ENCODE results near the gene FBLN2. TPM values are rescaled to one million over a fixed set of nuclear protein-coding genes. Genes with fewer than 3 reads are reported as not detected.

The FBLN2 gene
- total and polyA plus RNA-seq, 4 donors: 4.3 to 43.4 (median 21.1) TPM

DNA sequence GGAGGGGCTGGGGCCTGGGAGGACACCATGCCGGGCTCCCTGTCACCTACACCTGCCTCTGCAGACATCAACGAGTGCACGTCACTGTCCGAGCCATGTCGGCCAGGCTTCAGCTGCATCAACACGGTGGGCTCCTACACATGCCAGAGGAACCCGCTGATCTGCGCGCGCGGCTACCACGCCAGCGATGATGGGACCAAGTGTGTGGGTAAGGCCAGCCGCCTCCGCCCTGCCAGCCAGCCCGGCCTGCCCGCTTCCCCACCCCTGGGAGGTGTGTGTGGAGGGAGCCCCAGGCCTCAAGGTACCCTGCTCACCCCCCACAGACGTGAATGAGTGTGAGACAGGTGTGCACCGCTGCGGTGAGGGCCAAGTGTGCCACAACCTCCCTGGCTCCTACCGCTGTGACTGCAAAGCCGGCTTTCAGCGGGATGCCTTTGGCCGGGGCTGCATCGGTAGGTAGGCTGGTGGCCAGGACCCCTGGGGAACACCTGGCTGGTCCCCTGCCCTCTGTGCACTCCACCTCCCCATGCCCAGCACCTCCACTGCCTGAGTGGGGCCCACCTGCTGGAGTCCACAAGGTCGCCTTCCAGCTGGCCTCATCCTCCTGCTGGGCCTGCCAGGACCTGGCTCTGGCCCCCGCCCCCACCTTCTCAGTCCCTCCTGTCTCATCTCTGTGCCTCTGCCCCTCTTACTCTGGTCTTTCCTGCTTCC lies 80.1 kb downstream of the FBLN2 start:
- 94 to 97% methylated on average over 27 of the region's 27 CpGs for WGBS, 2 donors
- no peak overlapping the region for H3K4me3 ChIP-seq

GRCh38 chr3:13629644-13630043 lies 80.7 kb downstream of the FBLN2 start:
- WGBS, 2 donors: 89 to 95% methylated on average over 16 of the region's 16 CpGs
- no peak for DNase-seq

More for the DNA sequence above, 80.1 kb downstream of the FBLN2 start:
- no peak overlapping the region for H3K9ac ChIP-seq (ENCODE audit: insufficient read depth in 1 of 2, low read length in 2 of 2)
- H3K9me3 ChIP-seq (ENCODE audit: control insufficient read depth in 4 of 4, insufficient read depth in 3 of 4, low read length in 3 of 4): no peaks in the 10 kb centered on the region
- H3K36me3 ChIP-seq (ENCODE audit: control insufficient read depth in 4 of 4, insufficient read depth in 4 of 4, low read length in 4 of 4): peaks cover 0 to 2% (median 0%) of the 10 kb centered on the region in 4 donors
- ATAC-seq (ENCODE audit: insufficient read depth, low FRiP score) (no peak), DNase-seq (no peak)
- H3K27me3 ChIP-seq (ENCODE audit: control insufficient read depth in 3 of 3, insufficient read depth in 3 of 3, low read length in 2 of 3): no peaks in the 10 kb centered on the region
- no peaks in the 10 kb centered on the region for H3K4me1 ChIP-seq (ENCODE audit: control insufficient read depth in 5 of 5, insufficient read depth in 5 of 5, low read length in 5 of 5)
- TF ChIP-seq, protein P1, sequence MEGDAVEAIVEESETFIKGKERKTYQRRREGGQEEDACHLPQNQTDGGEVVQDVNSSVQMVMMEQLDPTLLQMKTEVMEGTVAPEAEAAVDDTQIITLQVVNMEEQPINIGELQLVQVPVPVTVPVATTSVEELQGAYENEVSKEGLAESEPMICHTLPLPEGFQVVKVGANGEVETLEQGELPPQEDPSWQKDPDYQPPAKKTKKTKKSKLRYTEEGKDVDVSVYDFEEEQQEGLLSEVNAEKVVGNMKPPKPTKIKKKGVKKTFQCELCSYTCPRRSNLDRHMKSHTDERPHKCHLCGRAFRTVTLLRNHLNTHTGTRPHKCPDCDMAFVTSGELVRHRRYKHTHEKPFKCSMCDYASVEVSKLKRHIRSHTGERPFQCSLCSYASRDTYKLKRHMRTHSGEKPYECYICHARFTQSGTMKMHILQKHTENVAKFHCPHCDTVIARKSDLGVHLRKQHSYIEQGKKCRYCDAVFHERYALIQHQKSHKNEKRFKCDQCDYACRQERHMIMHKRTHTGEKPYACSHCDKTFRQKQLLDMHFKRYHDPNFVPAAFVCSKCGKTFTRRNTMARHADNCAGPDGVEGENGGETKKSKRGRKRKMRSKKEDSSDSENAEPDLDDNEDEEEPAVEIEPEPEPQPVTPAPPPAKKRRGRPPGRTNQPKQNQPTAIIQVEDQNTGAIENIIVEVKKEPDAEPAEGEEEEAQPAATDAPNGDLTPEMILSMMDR (IDR thresholded peaks at IDR 0.05; ENCODE audit: control extremely low read depth, extremely low read depth): no peak
- H3K27ac ChIP-seq (ENCODE audit: low read depth in 1 of 2, low read length in 1 of 2): no peak overlapping the region

DNA sequence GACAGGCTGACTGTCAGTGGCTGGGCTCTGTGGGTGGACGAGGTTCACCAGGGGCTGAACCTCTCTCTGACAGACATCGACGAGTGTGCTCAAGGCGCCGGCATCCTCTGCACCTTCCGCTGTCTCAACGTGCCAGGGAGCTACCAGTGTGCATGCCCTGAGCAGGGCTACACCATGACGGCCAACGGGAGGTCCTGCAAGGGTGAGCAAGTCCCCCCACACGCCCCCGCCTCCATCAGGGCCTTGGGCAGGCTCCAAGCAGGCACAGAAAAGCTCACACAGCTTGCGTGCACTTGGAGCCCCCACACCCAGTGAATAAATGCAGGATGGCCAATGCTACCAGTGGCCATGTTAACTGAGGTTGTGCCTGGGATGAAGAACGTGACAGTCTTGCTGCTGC lies 82.3 kb downstream of the FBLN2 start:
- DNase-seq (no peak), ATAC-seq (ENCODE audit: insufficient read depth, low FRiP score) (no peak)
- Histone ChIP-seq H3K27ac (ENCODE audit: low read depth in 1 of 2, low read length in 1 of 2) (no peak overlapping the region), H3K9ac (ENCODE audit: insufficient read depth in 1 of 2, low read length in 2 of 2) (no peak overlapping the region), H3K27me3 (ENCODE audit: control insufficient read depth in 3 of 3, insufficient read depth in 3 of 3, low read length in 2 of 3) (no peaks in the 10 kb centered on the region), H3K4me3 (no peak overlapping the region), H3K4me1 (ENCODE audit: control insufficient read depth in 5 of 5, insufficient read depth in 5 of 5, low read length in 5 of 5) (no peaks in the 10 kb centered on the region), H3K9me3 (ENCODE audit: control insufficient read depth in 4 of 4, insufficient read depth in 3 of 4, low read length in 3 of 4) (no peaks in the 10 kb centered on the region), H3K36me3 (ENCODE audit: control insufficient read depth in 4 of 4, insufficient read depth in 4 of 4, low read length in 4 of 4) (peaks cover 0 to 2% (median 0%) of the 10 kb centered on the region in 4 donors)
- WGBS, 2 donors: 85 to 93% methylated on average over 13 of the region's 13 CpGs
- TF ChIP-seq, protein P1 (IDR thresholded peaks at IDR 0.05; ENCODE audit: control extremely low read depth, extremely low read depth): no peak

More at GRCh38 chr3:13629644-13630043, 80.7 kb downstream of the FBLN2 start:
- Histone ChIP-seq H3K27ac (ENCODE audit: low read depth in 1 of 2, low read length in 1 of 2) (no peak overlapping the region), H3K9ac (ENCODE audit: insufficient read depth in 1 of 2, low read length in 2 of 2) (no peak overlapping the region), H3K9me3 (ENCODE audit: control insufficient read depth in 4 of 4, insufficient read depth in 3 of 4, low read length in 3 of 4) (no peaks in the 10 kb centered on the region), H3K27me3 (ENCODE audit: control insufficient read depth in 3 of 3, insufficient read depth in 3 of 3, low read length in 2 of 3) (no peaks in the 10 kb centered on the region), H3K4me3 (no peak overlapping the region), H3K36me3 (ENCODE audit: control insufficient read depth in 4 of 4, insufficient read depth in 4 of 4, low read length in 4 of 4) (peaks cover 0 to 2% (median 0%) of the 10 kb centered on the region in 4 donors), H3K4me1 (ENCODE audit: control insufficient read depth in 5 of 5, insufficient read depth in 5 of 5, low read length in 5 of 5) (no peaks in the 10 kb centered on the region)
- no peak for ATAC-seq (ENCODE audit: insufficient read depth, low FRiP score)
- TF ChIP-seq, protein P1 (IDR thresholded peaks at IDR 0.05; ENCODE audit: control extremely low read depth, extremely low read depth): no peak

Data from lung (tissue), 12 donors.